Calu3 (cell line): ENCODE data around the gene RAP2A. TPM values are rescaled to one million over a fixed set of nuclear protein-coding genes. Genes with fewer than 3 reads are reported as not detected.

Source experiments
- BruUV-seq: library from RNA; stranded (reverse); fragments of 400-500 nt; replicated peaks from 2 replicates; lab custom pipeline; 2021; lab: Mats Ljungman, UMichigan
- CTCF ChIA-PET: fragments of 300-600 bp; sonication (Branson Sonifier 250); formaldehyde crosslinking; loops from one replicate; lab custom pipeline; 2022; ENCODE audit warnings: antibody characterized with exemption; lab: Charles Lee
- DNase-seq: peaks from one replicate; pipeline ENCODE4 v3.0.0; 2022
- H3K27ac Mint-ChIP-seq: one replicate; pipeline ENCODE4 v1.8.0; 2022; ENCODE audit warnings: mixed read lengths; ENCODE audit not compliant: unreplicated experiment
- H3K27me3 Mint-ChIP-seq: one replicate; pipeline ENCODE4 v1.8.0; 2022; ENCODE audit warnings: mixed read lengths; ENCODE audit not compliant: unreplicated experiment
- H3K36me3 Mint-ChIP-seq: one replicate; pipeline ENCODE4 v1.8.0; 2022; ENCODE audit warnings: mild to moderate bottlenecking, moderate library complexity, mixed read lengths; ENCODE audit not compliant: insufficient read depth, unreplicated experiment
- H3K4me1 Mint-ChIP-seq: one replicate; pipeline ENCODE4 v1.8.0; 2022; ENCODE audit warnings: mild to moderate bottlenecking, low read depth, mixed read lengths; ENCODE audit not compliant: unreplicated experiment
- H3K4me3 Mint-ChIP-seq: one replicate; pipeline ENCODE4 v1.8.0; 2022; ENCODE audit warnings: mild to moderate bottlenecking, low read depth, moderate library complexity, mixed read lengths; ENCODE audit not compliant: unreplicated experiment
- H3K9me3 Mint-ChIP-seq: one replicate; pipeline ENCODE4 v1.8.0; 2022; ENCODE audit warnings: low read depth, mixed read lengths; ENCODE audit not compliant: unreplicated experiment
- CTCF ChIP-seq: fragments of 200-600 bp; IDR thresholded peaks from one replicate; pipeline ENCODE4 v1.8.0; 2022; ENCODE audit warnings: antibody characterized with exemption; ENCODE audit not compliant: unreplicated experiment
- intact Hi-C: fragments of 100-400 bp; cut with micrococcal nuclease; formaldehyde crosslinking; loops from one replicate; pipeline ENCODE4 v1.10.0; 2022; ENCODE audit not compliant: unreplicated experiment
- total RNA-seq: library from RNA; stranded (reverse); gene quantifications from 2 replicates; pipeline ENCODE4 v1.2.3, GENCODE V29; 2022

The RAP2A gene
- total RNA-seq, 1 experiment from 2014 or later: 7.7 TPM

- H3K4me3 Mint-ChIP-seq: no peak overlapping the region
- no TSS peak for BruUV-seq
- H3K27me3 Mint-ChIP-seq: no peaks in the 10 kb centered on the region
- no peaks in the 10 kb centered on the region for H3K36me3 Mint-ChIP-seq
- H3K9me3 Mint-ChIP-seq: no peaks in the 10 kb centered on the region
- no peak overlapping the region for H3K27ac Mint-ChIP-seq
- no peak for TF ChIP-seq CTCF
- CTCF ChIA-PET: no interaction called here
- intact Hi-C loops: no loop called here
- no peaks in the 10 kb centered on the region for H3K4me1 Mint-ChIP-seq
- DNase-seq: no peak
These were observed 47.0 kb upstream of the RAP2A start for GRCh38 chr13:97386801-97387484.

GRCh38 chr13:97387485-97387839 lies 46.5 kb upstream of the RAP2A start:
- DNase-seq: no peak
- TF ChIP-seq CTCF: no peak
- H3K4me3 Mint-ChIP-seq: no peak overlapping the region
- H3K9me3 Mint-ChIP-seq: no peaks in the 10 kb centered on the region
- H3K36me3 Mint-ChIP-seq: no peaks in the 10 kb centered on the region
- H3K27ac Mint-ChIP-seq: no peak overlapping the region
- no TSS peak for BruUV-seq
- H3K4me1 Mint-ChIP-seq: no peaks in the 10 kb centered on the region
- intact Hi-C loops: no loop called here
- CTCF ChIA-PET: no interaction called here
- no peaks in the 10 kb centered on the region for H3K27me3 Mint-ChIP-seq

- intact Hi-C loops: no loop called here
- Mint-ChIP-seq H3K36me3 (no peaks in the 10 kb centered on the region), H3K27me3 (no peaks in the 10 kb centered on the region), H3K4me3 (no peak overlapping the region), H3K4me1 (no peaks in the 10 kb centered on the region), H3K27ac (no peak overlapping the region), H3K9me3 (no peaks in the 10 kb centered on the region)
- no peak for TF ChIP-seq CTCF
- no peak for DNase-seq
- no TSS peak for BruUV-seq
- CTCF ChIA-PET: no interaction called here
These were observed 46.1 kb upstream of the RAP2A start for GRCh38 chr13:97387890-97388289.

- CTCF ChIA-PET: no interaction called here
- DNase-seq: no peak
- Mint-ChIP-seq H3K9me3 (no peaks in the 10 kb centered on the region), H3K4me3 (no peak overlapping the region), H3K36me3 (no peaks in the 10 kb centered on the region), H3K27me3 (no peaks in the 10 kb centered on the region), H3K4me1 (no peaks in the 10 kb centered on the region), H3K27ac (no peak overlapping the region)
- TF ChIP-seq CTCF: no peak
- no TSS peak for BruUV-seq
- intact Hi-C loops: no loop called here
These were observed 45.6 kb upstream of the RAP2A start for GRCh38 chr13:97388373-97388772.
